Hematopoietic multipotent progenitor cell treated with erythropoietin and hydrocortisone succinate and interleukin-3 and kit ligand, for 6 days (in vitro differentiated cells): ENCODE data around the gene TNIK.
A peak's percentile ranks its signal among the peaks of the same experiment; 100 is the strongest.
"Not testable (repeated sequence)": the region's sequence is repeated elsewhere in the genome, so short reads cannot be mapped to it uniquely, and the experiment has no call there.

Experiments
- DNase-seq: peaks from one replicate; pipeline ENCODE4 v3.0.0-alpha.2; 2015

The TNIK gene

DNA sequence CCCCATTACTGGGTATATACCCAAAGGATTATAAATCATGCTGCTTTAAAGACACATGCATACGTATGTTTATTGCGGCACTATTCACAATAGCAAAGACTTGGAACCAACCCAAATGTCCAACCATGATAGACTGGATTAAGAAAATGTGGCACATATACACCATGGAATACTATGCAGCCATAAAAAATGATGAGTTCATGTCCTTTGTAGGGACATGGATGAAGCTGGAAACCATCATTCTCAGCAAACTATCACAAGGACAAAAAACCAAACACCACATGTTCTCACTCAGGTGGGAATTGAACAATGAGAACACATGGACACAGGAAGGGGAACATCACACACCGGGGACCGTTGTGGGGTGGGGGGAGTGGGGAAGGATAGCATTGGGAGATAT is 155.7 kb downstream of the TNIK start:
- DNase-seq, result not testable (repeated sequence)

DNA sequence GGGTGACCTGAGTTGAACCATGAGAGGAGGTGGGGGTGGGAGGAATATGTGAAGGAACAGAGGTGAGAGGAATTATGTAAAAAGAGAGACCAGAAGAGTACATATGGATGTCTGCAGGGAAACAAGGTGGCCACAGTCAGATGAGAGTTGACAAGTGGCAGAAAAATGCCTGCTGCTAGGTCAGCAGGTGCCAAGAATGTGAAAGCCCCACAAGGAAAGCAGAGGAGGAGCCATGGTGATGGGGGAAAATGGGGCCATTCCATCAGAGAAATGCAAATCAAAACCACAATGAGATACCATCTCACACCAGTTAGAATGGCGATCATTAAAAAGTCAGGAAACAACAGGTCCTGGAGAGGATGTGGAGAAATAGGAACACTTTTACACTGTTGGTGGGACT is 156.2 kb downstream of the TNIK start:
- not testable (repeated sequence) for DNase-seq

DNA sequence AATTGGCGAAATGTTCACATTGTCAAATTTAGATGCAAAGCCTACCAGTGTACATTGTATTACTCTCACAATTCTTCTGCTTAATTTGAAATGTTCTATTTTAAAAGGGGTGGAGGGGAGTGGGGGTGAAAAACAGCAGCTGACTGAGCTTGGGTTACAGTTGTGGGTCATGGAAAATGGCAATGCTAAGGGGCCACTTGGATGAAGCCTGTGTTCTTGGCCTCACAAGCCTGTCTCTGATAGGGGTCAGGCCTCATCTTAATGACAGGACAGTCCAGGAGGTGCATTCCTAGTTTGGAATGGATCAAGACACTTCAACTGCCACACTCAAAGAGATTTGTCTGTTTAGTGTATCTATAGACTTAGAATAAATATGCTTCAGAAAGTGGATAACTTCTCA is 158.2 kb downstream of the TNIK start:
- DNase-seq, result no peak

GRCh38 chr3:171301002-171301401 is 159.2 kb downstream of the TNIK start:
- no peak for DNase-seq

- DNase-seq, result no peak
Observed at GRCh38 chr3:171297951-171298350, 162.3 kb downstream of the TNIK start.

DNA sequence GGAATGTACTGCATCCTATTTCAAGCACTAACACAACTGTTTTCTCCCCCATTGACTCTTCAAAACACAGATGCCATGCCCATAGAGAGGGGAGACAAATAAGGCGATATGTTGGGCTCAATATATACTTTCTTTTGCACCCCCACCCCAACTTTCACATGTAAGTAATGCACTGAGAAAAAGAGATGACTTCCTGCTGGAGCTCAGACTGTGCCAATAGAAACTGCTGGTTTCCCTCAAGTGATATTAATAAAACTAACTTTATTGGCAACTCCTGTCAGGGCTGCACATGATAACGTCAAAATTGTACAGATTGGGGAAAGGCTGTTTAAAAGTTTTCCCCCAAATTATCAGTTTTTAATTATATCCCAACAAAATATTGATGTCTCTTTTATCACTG is 163.0 kb downstream of the TNIK start:
- DNase-seq, result no peak

DNA sequence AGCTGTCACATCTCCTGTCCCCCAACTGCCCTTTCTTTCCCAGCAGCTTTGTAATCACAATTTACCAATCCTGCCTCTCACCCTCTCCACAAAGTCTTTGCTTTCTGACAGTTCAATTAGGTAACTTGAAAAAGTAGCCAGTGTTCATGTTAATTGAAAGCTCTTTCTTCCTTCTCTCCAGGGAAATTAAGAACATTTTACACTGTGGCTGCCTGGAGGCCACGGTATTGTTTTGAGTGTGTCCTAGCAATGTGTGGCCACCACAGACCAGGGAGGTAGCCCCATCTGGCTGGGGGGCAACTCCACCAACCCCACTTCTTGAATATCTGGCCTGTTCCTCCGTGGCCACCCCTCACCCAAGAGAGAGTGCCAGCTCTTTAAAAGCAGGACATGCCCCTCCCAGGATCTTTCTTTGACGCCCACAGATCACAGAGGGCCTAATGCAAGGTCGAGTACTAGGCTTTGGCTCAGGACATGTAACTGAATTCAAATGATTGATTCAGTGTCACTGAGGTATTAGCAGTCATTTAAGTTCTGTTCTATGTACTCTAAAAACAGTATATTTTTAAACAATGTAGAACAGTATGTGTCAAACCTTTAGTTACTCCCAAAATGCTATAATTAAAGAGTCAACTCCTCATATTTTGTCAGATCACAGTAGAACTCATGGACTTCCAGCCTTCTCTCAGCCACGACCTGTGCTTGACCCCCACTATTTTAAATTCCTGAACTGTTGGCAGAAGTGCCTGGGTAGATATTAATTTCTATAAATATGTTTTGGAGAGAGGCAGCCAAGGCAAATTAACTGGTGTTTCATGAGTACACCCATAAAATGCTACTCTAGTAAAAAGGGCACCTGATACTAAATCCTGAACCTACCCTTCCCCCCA is 164.5 kb downstream of the TNIK start:
- no peak for DNase-seq

- no peak for DNase-seq
Observed at GRCh38 chr3:171293142-171293782, 166.9 kb downstream of the TNIK start.

- DNase-seq, result no peak
Observed at GRCh38 chr3:171290680-171291079, 169.5 kb downstream of the TNIK start.

GRCh38 chr3:171289291-171289690 is 170.9 kb downstream of the TNIK start:
- no peak for DNase-seq

- not testable (repeated sequence) for DNase-seq
Observed at GRCh38 chr3:171287761-171288160, 172.4 kb downstream of the TNIK start.

- no peak for DNase-seq
Observed at GRCh38 chr3:171286580-171287249, 173.5 kb downstream of the TNIK start.

GRCh38 chr3:171285287-171285686 is 174.9 kb downstream of the TNIK start:
- DNase-seq, result no peak

- DNase-seq, result peak; percentile 65
Observed at GRCh38 chr3:171284308-171285075, 175.7 kb downstream of the TNIK start.

DNA sequence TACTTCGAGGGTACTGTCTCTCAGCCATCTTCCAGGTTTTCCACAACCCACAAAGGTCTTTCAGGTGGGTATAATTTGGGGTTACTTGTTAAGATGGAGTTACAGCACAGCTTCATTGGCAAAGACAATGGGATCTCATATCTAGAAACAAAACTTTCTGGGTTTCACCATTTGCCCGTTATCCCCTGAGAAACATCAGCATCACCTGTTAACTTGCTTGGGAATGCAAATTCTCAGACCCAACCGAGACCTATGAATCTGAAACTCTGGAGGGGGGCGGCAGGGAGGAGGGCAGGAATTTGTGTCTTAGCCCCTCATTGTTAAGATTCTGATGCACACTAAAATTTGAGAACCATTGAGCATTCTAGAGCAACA is 176.4 kb downstream of the TNIK start:
- no peak for DNase-seq

DNA sequence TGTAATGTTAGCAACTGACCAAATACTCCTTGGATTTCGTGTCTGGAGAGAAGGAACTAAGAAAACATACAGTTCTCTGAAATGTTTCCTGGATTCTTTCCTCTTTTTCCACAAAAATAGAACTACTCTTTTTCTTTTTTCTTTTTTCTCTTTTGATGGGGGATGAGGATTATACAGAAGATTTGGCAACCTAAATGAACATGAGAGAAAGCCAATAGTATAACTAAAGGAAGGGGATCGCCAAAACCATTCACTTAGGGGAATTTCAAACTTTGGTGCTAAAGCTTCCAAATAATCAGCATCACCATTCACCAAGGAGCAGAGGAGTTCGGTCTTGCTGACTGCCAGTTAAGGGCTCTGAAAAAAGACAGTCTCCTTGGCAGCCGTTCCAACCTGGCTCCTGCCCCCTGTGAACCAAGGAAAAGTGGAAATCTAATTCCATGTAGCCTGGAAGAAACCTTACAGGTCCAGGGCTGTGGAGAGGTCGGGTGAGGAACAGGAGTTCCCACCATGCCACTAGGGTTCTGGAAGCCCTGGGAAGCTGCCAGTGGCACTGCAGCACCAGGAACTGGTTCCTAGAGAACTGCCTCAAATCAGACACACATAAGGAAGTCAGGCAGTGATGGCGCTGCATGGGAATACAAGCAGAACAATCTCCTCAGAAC is 176.9 kb downstream of the TNIK start:
- no peak for DNase-seq

DNA sequence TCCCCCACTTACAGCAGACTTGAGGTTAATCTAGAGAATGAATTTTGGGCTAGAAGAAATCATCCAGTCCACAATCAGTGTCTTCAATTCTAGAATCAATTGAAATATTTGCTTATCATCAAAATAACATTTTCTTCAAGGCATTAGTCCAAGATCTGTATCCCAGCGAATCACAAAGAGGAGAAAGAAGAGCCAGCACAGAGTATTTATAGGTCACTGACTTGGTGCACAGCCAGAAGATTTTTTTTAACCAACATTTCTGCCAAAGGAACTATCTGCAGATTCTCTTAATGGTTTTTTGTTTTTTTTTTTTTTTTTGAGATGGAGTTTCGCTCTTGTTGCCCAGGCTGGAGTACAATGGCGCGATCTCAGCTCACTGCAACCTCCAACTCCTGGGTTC is 178.2 kb downstream of the TNIK start:
- no peak for DNase-seq

GRCh38 chr3:171281256-171281992 is 178.8 kb downstream of the TNIK start:
- DNase-seq, result no peak

GRCh38 chr3:171279972-171280371 is 180.2 kb downstream of the TNIK start:
- peak; percentile 51 for DNase-seq

- DNase-seq, result peak; percentile 72
Observed at GRCh38 chr3:171278299-171278590, 182.0 kb downstream of the TNIK start.

GRCh38 chr3:171277456-171278298 is 182.5 kb downstream of the TNIK start:
- DNase-seq, result no peak
